ENCODE results near the gene CHST14.

The CHST14 gene

DNA sequence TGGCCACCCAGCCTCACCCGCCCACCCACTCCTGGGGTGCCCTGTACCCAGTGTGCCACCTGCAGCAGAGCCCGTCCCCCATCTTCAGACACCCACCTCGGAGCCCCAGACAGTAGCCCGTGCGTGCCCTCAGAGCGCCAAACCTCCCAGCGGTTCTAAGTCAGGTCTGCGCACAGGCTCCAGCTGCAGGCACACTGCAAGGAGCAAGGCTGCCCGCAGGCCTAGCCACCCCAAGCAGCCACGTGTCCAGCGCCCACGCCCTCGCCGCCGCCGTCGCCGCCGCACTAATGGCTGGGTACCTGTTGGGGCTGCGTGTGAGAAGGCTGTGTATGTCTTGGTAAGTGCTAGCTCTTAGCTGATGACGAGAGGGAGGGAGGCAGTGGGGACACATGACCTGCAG lies 8.8 kb upstream of the CHST14 start:
- no peak for DNase-seq (ENCODE audit: low read depth in 3 of 3)

DNA sequence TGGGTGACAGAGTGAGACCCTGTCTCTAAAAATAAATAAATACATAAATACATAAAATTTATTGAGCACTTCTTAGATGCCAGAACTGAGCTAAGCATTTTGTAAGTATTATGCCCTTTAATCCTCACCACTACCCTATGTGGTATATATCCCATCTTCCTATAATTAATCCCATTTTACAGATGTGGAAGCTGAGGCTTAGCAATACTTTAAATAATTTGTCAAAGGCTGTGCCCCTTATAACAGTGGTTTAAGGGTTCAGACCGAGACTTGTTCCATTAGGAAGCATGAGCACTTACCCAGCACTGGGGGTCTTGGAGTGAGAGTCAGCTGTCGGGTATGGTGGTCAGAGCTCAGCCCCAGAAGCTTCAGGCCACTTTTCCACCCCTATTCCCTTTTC lies 7.5 kb upstream of the CHST14 start:
- no peak for DNase-seq (ENCODE audit: low read depth in 3 of 3)

DNA sequence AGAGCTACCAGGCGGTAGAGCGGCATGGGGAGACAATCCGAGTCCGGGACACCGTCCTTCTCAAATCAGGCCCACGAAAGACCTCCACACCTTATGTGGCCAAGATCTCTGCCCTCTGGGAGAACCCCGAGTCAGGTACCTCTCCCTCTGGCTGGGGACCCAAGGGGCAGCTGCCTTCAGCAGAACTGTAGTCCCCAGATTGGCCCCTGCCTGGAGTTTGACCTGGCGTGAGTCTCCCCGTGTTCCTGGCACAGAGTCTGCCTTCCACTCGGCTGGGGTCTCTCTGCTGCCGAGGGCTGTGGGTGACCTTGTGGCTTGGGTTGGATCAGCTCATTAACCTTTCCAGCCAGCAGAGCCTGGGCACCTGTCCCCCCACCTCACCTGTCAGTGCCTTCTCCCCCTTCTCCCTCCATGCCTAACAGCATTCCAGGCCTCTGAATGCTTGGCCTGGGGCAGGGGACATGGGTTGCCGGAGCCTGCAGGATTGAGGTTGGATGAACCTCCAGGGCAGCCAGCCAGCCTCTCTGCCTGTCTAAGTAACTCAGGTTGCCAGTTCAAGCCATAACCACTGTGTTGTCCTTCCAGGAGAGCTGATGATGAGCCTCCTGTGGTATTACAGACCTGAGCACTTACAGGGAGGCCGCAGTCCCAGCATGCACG lies 6.8 kb upstream of the CHST14 start:
- no peak for DNase-seq (ENCODE audit: low read depth in 3 of 3)

DNA sequence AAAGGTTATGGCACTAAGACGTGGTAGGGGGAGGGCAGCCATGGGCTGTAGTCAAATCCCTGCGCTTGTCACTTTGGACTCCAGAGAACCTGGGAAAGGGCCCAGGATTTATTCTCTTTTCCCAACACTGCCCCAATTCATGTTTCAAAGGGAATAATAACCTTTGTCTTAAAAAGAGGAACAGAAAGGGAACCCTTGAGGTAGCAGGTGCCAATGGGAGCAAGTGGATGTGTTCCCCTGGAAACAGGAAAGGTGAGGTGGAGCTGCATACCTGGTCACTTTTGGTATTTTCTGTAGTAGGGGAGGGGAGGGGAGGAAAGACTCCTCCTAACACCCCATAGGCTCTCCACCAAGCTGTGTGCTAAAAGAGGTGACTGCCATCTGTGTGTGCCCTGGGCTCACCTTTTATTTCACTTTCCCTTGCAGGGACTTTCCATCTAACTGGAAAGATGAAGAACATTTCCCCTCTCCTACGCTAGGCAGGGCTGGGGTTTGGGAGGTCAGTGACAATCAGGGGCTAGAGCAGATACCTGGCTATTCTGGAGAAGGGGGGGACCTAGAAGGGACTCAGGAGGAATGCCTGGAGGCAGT lies 6.1 kb upstream of the CHST14 start:
- no peak for DNase-seq (ENCODE audit: low read depth in 3 of 3)

DNA sequence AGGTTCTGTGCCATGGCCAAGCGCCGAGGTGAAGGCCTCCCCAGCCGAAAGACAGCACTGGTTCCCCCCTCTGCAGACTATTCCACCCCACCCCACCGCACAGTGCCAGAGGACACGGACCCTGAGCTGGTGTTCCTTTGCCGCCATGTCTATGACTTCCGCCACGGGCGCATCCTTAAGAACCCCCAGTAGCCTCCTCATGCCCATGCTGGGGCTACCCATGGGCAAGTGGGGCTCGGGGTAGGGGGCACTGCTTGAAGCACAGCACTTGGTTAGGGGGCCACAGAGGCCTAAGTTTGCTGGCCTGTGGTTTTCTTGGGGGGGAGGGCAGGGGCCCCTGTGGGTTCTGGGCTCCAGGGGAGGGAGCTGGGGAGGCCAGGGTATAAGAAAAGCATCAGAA lies 4.8 kb upstream of the CHST14 start:
- DNase-seq (ENCODE audit: low read depth in 3 of 3), result no peak

DNA sequence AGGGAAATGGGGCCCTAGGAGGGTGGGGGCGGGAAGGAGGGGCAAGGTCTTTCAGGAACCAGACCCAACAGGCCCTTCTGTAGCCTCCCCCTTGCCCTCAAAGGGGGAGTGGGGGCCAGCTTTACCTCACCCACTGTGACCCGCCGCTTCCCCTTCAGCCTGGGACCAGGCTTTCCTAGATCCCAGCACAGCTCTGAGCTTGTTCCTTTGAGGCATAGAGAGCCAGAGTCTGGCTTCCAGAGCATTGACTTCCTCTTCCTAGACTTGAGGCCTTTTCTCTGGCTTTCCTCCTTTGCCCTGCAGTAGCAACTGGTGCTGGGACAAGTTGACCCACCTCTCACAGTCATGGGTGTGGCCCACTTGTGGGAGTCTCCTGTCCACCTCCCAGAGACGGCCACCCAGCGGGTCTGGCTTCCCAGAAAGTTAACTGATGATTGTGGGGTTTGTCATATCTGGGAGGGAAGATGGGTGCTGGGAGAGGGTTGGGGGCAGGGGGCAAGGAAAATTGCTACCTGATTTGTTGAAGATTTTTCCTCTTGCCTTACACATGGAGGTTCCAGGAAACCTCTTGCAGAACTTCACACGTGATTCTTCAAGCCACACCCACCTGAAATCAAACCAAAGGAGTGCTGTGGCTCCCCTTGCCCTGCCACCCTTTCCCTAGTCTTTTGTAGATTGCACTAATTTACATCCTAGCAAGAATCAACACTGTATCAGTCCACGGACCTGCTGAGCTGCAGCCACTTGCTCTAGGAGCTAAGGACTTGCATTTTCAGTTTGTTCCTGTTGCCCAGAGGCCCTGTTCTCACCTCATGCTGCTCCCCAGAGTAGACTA lies 4.1 kb upstream of the CHST14 start:
- DNase-seq (ENCODE audit: low read depth in 3 of 3), result no peak

DNA sequence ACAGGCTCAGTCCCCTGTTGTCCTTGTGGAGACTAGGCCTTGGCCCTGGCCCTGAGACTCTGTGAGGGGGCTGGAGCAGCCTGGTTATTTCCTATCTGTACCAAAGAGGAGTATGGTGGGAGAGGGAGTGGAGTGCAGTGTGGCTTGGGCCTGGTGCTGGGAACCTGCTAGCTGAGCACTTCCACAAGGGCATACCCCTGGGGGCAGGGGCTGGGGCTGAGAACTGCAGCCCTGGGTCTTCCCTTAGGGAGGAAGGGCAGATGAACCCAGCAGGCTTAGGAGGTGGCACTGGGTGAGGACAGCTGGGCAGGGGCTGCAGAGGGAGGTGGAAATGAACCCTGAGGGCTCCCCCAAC lies 3.5 kb upstream of the CHST14 start:
- DNase-seq (ENCODE audit: low read depth in 3 of 3), result no peak

DNA sequence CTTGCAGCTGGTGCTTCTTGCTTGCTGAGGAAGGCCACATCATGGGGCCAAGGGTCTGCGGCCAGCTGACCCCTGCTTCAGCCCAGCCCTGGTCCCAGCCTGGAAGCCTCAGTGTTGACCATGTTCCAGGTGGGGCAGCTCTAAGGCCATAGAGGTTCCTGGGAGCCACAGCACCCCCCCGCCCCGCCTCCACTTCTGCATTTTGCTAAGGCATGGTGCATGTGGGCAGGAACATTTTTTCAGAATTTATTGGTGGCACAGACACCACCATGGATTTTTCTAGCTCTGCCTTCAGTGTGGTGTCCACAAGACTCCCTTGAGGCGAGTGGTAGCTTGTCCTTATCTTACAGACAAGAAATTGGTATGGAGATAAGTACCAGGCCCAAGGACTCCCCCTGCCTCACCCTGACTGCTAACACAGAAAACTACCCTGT lies 1.9 kb upstream of the CHST14 start:
- DNase-seq (ENCODE audit: low read depth in 3 of 3), result no peak

DNA sequence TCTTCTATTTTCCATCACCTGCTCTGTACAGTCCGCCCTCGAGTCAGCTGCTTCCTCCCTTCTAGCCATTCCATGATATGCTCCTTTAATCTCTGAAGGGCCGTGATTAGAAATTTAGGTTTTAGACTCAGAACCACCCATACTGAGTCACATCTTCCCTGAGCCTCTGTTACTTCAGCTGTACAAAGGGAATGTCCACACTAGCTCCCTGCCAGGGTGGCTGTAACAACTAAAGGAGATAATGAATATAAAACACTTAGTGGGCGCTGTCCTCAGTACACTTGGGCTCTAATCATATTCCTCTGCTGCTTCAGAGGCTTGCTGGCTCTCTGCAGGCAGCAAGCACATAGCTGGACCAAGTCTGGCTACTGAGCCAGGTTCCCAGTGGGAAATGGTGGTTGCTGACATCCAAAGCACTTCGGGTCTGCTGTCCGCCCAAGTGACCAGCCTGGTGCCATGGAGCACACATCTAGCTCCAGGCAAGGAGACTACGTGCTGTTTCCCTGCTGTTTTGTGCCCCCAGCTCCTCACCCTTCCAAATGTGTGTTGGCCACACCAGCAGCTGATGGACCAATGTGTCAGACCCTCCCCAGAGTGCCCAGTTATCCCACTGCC lies 901 bp upstream of the CHST14 start:
- no peak for DNase-seq (ENCODE audit: low read depth in 3 of 3)

DNA sequence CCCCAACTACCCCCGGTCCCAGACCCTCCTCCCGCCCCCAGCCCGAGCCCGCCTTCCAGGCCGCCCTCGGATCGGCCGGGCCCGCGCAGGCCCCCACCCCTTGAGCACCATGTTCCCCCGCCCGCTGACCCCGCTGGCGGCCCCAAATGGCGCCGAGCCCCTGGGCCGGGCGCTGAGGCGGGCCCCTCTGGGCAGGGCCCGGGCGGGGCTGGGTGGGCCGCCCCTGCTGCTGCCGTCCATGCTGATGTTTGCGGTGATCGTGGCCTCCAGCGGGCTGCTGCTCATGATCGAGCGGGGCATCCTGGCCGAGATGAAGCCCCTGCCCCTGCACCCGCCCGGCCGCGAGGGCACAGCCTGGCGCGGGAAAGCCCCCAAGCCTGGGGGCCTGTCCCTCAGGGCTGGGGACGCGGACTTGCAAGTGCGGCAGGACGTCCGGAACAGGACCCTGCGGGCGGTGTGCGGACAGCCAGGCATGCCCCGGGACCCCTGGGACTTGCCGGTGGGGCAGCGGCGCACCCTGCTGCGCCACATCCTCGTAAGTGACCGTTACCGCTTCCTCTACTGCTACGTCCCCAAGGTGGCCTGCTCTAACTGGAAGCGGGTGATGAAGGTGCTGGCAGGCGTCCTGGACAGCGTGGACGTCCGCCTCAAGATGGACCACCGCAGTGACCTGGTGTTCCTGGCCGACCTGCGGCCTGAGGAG lies 472 bp downstream of the CHST14 start:
- no peak for DNase-seq (ENCODE audit: low read depth in 3 of 3)

DNA sequence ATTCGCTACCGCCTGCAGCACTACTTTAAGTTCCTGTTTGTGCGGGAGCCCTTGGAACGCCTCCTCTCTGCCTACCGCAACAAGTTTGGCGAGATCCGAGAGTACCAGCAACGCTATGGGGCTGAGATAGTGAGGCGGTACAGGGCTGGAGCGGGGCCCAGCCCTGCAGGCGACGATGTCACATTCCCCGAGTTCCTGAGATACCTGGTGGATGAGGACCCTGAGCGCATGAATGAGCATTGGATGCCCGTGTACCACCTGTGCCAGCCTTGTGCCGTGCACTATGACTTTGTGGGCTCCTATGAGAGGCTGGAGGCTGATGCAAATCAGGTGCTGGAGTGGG lies 995 bp downstream of the CHST14 start:
- no peak for DNase-seq (ENCODE audit: low read depth in 3 of 3)

DNA sequence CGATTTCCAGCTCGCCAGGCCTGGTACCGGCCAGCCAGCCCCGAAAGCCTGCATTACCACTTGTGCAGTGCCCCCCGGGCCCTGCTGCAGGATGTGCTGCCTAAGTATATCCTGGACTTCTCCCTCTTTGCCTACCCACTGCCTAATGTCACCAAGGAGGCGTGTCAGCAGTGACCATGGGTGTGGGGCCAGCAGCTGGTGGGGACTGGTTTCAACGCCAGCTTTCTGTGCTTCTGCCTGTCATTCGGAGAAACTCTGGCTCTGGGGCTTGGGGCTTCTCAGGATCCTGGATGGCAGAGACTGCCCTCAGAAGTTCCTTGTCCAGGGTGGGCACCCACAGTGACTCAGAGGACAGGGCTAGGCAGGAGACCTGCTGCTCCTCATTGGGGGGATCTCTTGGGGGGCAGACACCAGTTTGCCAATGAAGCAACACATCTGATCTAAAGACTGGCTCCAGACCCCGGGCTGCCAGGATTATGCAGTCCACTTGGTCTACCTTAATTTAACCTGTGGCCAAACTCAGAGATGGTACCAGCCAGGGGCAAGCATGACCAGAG lies 1.5 kb downstream of the CHST14 start:
- DNase-seq (ENCODE audit: low read depth in 3 of 3), result no peak

DNA sequence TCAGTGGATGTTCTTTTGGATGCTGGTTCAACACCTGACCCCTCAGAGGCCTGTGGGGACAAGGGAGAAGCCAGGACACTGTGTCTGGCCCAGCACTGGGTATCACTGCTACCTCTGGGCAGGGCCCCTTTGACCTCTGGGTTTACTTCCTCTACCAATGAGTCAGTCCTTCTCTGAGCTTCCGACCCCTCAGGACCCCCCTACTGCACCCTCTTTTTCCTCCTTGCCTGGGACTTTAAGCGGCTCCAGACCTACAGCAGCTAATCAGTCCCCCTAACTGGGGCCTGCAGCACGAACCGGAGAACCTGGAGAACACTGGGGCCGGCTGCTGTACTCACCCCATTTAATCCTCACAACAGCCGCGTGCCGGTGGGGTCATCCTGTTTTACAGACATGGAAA lies 3.8 kb downstream of the CHST14 start:
- no peak for DNase-seq (ENCODE audit: low read depth in 3 of 3)

DNA sequence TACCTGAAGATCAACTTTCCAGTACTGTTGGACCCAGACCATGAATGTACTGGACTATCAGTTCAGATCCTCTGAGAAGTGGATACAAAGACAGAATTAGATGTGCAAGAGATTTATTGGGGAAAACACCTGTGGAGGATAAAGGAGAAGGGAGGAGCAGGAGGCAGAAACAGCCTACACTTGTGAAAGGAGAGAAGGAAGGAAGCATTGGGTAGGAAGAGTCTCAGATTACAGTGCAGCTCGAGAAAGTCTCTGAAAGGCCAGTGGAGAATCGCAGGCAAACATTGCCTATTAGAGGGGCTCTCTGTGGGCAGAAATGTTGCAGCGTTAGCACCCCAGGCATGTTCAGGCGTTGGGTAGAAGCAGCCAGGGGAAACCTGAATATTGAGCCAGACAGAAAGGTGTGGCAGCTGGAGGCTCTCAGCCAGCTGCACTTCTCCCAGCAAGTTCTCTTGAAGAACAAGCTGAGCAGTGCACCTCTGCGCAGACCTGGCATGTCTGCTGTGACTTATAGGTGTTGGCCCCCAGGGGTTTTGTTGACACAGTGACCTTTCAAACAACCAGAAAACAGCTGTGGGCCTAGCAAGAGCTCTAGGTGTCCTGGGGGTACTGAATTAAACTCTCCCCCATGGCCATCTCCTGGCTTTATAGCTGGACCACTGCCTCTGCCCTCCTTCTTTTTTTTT lies 7.0 kb downstream of the CHST14 start:
- DNase-seq (ENCODE audit: low read depth in 3 of 3), result no peak

DNA sequence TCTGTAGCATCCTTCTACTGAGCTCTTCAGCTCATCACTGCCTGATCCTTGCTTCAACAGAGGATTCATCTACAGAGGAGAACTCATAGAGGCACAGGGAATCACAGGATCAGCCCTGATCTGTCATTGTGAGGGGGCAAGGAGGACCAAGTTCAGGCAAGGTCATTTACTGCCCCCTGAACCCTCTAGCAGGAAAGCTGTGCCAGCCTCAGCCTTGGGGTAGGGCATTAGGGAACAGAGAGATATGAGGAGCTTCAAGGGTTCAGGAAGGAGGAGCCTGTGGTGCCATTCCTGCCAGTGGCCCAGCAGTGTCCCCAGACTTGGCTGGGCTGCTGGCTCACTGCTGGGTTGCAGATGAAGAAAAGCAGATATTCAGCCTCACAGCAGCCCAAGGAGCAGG lies 8.2 kb downstream of the CHST14 start:
- DNase-seq (ENCODE audit: low read depth in 3 of 3), result no peak

DNA sequence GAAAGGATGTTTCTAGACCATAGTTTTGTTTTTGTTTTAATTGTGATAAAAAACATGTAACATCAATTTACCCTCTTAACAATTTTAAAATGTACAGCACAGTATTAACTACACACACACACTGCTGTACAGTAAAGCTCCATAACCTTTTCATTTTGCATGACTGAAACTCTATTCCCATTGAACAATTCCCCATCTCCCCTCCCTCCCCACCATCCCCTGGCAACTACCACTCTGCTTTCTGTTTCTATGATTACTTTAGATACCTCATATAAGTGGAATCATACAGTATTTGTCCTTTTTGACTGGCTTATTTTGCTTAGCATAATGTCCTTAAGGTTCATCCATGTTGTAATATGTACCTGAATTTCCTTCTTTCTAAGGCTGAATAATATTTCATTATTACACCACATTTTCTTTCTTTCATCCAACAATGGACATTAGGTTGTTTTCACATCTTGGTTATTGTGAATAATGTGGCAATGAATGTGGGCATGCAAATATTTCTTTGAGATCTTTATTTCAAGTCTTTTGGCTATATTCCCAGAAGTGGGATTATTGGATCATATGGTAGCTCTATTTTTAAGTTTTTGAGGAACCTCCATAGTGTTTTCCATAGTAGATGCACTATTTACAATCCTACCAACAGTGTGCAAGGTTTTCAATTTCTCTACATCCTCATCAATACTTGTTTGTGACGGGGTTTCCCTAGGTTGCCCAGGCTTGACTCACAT lies 10.7 kb downstream of the CHST14 start:
- DNase-seq (ENCODE audit: low read depth in 3 of 3), result no peak

DNA sequence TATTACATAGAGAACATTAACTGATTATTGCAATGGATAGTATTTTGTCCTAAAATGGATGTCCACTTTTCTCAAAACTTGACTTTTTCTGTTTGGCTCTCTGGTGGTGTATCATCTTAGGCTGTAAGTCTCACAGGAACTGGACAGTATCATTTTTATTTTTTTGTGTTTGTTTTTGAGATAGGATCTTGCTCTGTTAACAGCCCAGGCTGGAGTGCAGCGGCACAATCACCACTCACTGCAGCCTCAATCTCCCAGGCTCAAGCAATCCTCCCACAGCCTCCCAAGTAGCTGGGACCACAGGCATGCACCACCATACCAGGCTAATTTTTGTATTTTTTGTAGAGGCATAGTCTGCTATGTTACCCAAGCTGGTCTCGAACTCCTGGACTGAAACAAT lies 13.1 kb downstream of the CHST14 start:
- DNase-seq (ENCODE audit: low read depth in 3 of 3), result no peak

DNA sequence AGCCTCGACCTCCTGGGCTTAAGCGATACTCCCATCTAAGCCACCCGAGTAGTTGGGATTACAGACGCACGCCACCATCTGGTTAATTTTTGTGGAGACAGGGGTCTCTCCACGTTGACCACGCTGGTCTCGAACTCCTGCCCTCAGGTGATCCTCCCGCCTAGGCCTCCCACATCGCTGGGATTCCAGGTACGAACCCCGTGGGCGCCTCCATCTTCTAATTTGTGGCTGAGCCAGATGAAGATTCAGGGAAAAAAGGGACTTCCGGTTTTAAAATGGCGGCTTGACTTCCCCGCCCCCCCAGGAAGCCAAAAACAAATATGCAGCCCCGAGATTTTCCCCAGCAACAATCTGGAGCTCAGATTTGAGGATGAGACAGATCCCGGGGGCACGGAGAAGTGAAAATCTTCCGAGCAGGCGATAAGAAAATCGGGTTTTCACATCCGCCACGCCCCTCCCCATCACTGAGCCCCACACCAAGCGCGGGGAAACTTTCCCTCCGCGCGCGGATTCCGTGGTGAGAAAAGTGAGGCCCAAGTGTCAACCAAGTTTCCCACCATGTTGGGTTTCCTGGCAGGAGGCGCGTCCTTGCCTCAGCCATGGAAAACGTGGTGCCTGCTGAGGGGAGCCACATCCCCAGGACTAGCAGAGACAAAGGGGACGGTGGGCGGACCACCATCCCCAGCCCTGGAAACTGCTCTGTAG lies 15.4 kb downstream of the CHST14 start:
- no peak for DNase-seq (ENCODE audit: low read depth in 3 of 3)

DNA sequence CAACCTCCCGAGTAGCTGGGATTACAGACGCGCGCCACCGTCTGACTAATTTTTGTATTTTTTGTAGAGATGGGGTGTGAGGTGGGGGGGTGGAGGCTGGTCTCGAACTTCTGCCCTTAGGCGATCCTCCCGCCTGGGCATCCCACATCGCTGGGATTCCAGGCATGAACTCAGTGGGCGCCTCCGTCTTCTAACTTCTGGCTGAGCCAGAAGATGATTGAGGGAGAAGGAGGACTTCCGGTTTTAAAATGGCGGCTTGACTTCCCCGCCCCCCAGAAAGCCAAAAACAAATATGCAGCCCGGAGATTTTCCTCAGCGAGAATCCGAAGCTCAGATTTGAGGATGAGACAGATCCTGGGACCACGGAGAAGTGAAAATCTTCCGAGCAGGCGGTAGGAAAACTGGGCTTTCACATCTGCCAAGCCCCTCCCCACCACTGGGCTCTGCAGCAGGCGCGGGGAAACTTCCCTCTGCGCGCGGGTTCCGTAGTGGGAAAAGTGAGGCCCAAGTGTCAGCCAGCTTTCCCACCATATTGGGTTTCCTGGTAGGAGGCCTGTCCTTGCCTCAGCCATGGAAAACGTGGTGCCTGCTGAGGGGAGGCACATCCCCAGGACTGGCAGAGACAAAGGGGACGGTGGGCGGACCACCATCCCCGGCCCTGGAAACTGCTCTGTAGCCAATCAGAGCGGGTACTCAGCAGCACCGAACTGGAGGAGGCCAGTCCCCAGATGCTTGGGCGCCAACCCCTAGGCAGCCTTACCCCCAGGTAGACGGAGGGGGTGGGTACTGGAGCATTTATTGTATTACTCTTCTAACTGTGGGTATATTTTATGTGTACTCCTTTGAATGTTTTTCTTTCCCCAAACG lies 17.3 kb downstream of the CHST14 start:
- DNase-seq (ENCODE audit: low read depth in 3 of 3), result no peak
